Gastrocnemius medialis (tissue), 4 donors: ENCODE results near the gene MIGA2. TPM values are rescaled to one million over a fixed set of nuclear protein-coding genes. Genes with fewer than 3 reads are reported as not detected.
A peak's percentile ranks its signal among the peaks of the same experiment; 100 is the strongest.

Source experiments
- ATAC-seq, 2 donors: fragments of 150-250 bp; one replicate each; pipeline ENCODE4 v1.9.1; 2016
- DNase-seq, 2 donors: peaks; one replicate each; pipeline ENCODE4 v3.0.0-alpha.2; 2019
- H3K27ac ChIP-seq, 4 donors: fragments of 200-600 bp; sonication (generic); 1 replicate in 1 of 4; 2 replicates in 3 of 4; pipeline ENCODE4 v1.5.1; 2016 to 2018; ENCODE audit warnings: mild to moderate bottlenecking in 2 of 4, moderate library complexity in 1 of 4
- H3K27me3 ChIP-seq, 3 donors: fragments of 200-600 bp; sonication (generic) in 2 of 3; 1 replicate in 1 of 3; 2 replicates in 2 of 3; pipeline versions ENCODE4 v1.5.1 to v1.6.0; 2016 to 2019; ENCODE audit warnings: mild to moderate bottlenecking in 1 of 3, moderate library complexity in 1 of 3
- H3K36me3 ChIP-seq, 2 donors: fragments of 200-600 bp; sonication (generic) in 1 of 2; one replicate each; pipeline ENCODE4 v1.5.1; 2017 to 2018
- H3K4me1 ChIP-seq, 2 donors: fragments of 200-600 bp; sonication (generic) in 1 of 2; one replicate each; pipeline ENCODE4 v1.5.1; 2016 to 2017; ENCODE audit warnings: mild to moderate bottlenecking in 2 of 2
- H3K4me3 ChIP-seq, 4 donors: fragments of 200-600 bp; sonication (generic) in 3 of 4; 1 replicate in 1 of 4; 2 replicates in 3 of 4; pipeline ENCODE4 v1.5.1; 2016 to 2019; ENCODE audit warnings: mild to moderate bottlenecking in 2 of 4
- H3K9me3 ChIP-seq, 3 donors: fragments of 200-600 bp; sonication (generic) in 2 of 3; 1 replicate in 1 of 3; 2 replicates in 2 of 3; pipeline ENCODE4 v1.5.1; 2016 to 2019
- CTCF ChIP-seq, 5 experiments: fragments of 450-650 bp in 3 of 5; fragments of 200-600 bp in 2 of 5; sonication (generic) in 2 of 5; IDR thresholded peaks in 4 of 5; conservative IDR thresholded peaks in 1 of 5; 1 replicate in 4 of 5; 2 replicates in 1 of 5; pipeline ENCODE4 v1.5.1; 2016 to 2019; ENCODE audit warnings: antibody characterized with exemption in 5 of 5, mild to moderate bottlenecking in 3 of 5, moderate library complexity in 3 of 5
- POLR2A ChIP-seq, 2 donors: fragments of 450-650 bp; IDR thresholded peaks; one replicate each; pipeline ENCODE4 v1.6.1; 2017; ENCODE audit warnings: antibody characterized with exemption in 2 of 2, mild to moderate bottlenecking in 2 of 2, moderate library complexity in 2 of 2
- in situ Hi-C, 4 donors: fragments of 200-750 bp; cut with MboI; loops; one replicate each; pipeline versions ENCODE4 v1.15.0 to v1.8.0; 2017; ENCODE audit warnings: low sequenced_read_pairs in 4 of 4
- intact Hi-C: fragments of 100-400 bp; cut with DNase I; formaldehyde crosslinking; loops from one replicate; pipeline ENCODE4 v1.15.1; 2023; ENCODE audit warnings: low total_unique reads
- total RNA-seq, 4 donors: library from RNA; depleted of rRNA; stranded (reverse); fragments of >200 nt; gene quantifications; one replicate each; pipeline versions ENCODE4 v1.1.0 to v1.2.3, GENCODE V29; 2016

MIGA2 gene
- total RNA-seq, 4 donors from 2014 or later = 5.8 to 20.6 (median 18.1) TPM

GRCh38 chr9:129094387-129095169 is 58.2 kb downstream of the MIGA2 start:
- peak overlapping the region; percentile 18 to 58 (median 30) for H3K27ac ChIP-seq
- in situ Hi-C loops = no loop called here
- intact Hi-C loops = no loop called here
- H3K4me3 ChIP-seq = no peak overlapping the region
- H3K27me3 ChIP-seq = no peaks in the 10 kb centered on the region
- no peak for DNase-seq
- no peaks in the 10 kb centered on the region for H3K9me3 ChIP-seq
- TF ChIP-seq CTCF (IDR thresholded peaks at IDR 0.05 in 4 of 5, conservative IDR thresholded peaks at IDR 0.05 in 1 of 5) (no peak), POLR2A (IDR thresholded peaks at IDR 0.05) (no peak)
- ATAC-seq = peak in 1 of 2 donors; percentile 34
- H3K4me1 ChIP-seq = peaks cover 0 to 6% of the 10 kb centered on the region in 2 donors
- H3K36me3 ChIP-seq = peaks cover 0 to 42% of the 10 kb centered on the region in 2 donors

GRCh38 chr9:129095170-129095667 is 58.8 kb downstream of the MIGA2 start:
- Histone ChIP-seq H3K4me3 (no peak overlapping the region), H3K27ac (peak overlapping the region in 1 of 4 donors; percentile 58), H3K36me3 (peaks cover 0 to 37% of the 10 kb centered on the region in 2 donors), H3K4me1 (peaks cover 0 to 6% of the 10 kb centered on the region in 2 donors), H3K27me3 (no peaks in the 10 kb centered on the region), H3K9me3 (no peaks in the 10 kb centered on the region)
- DNase-seq (no peak), ATAC-seq (no peak)
- intact Hi-C loops = no loop called here
- in situ Hi-C loops = no loop called here
- TF ChIP-seq CTCF (IDR thresholded peaks at IDR 0.05 in 4 of 5, conservative IDR thresholded peaks at IDR 0.05 in 1 of 5) = no peak
- TF ChIP-seq POLR2A (IDR thresholded peaks at IDR 0.05) = no peak

- Histone ChIP-seq H3K36me3 (peaks cover 0 to 37% of the 10 kb centered on the region in 2 donors), H3K27me3 (no peaks in the 10 kb centered on the region)
- intact Hi-C loops = no loop called here
Measured at GRCh38 chr9:129095908-129096307, 59.5 kb downstream of the MIGA2 start.

GRCh38 chr9:129097671-129098306 is 61.4 kb downstream of the MIGA2 start:
- no peak for ATAC-seq
- intact Hi-C loops = no loop called here

More at GRCh38 chr9:129095908-129096307, 59.5 kb downstream of the MIGA2 start:
- Histone ChIP-seq H3K27ac (peak overlapping the region in 1 of 4 donors; percentile 58), H3K9me3 (no peaks in the 10 kb centered on the region), H3K4me1 (peaks cover 0 to 6% of the 10 kb centered on the region in 2 donors), H3K4me3 (no peak overlapping the region)
- in situ Hi-C loops = no loop called here
- TF ChIP-seq POLR2A (IDR thresholded peaks at IDR 0.05) (no peak), CTCF (IDR thresholded peaks at IDR 0.05 in 4 of 5, conservative IDR thresholded peaks at IDR 0.05 in 1 of 5) (no peak)
- DNase-seq (no peak), ATAC-seq (no peak)

More at GRCh38 chr9:129097671-129098306, 61.4 kb downstream of the MIGA2 start:
- Histone ChIP-seq H3K27me3 (no peaks in the 10 kb centered on the region), H3K27ac (no peak overlapping the region), H3K9me3 (no peaks in the 10 kb centered on the region), H3K4me3 (no peak overlapping the region), H3K4me1 (peaks cover 2 to 9% of the 10 kb centered on the region in 2 donors), H3K36me3 (peaks cover 0 to 42% of the 10 kb centered on the region in 2 donors)
- TF ChIP-seq POLR2A (IDR thresholded peaks at IDR 0.05) (no peak), CTCF (IDR thresholded peaks at IDR 0.05 in 4 of 5, conservative IDR thresholded peaks at IDR 0.05 in 1 of 5) (no peak)
- no peak for DNase-seq
- in situ Hi-C loops = no loop called here
